NCI-H2171 treated with DMSO at 0.1 percent for 48 hours (cell line): ENCODE data around the gene CCDC192.

Source experiments
- DNase-seq: peaks from one replicate; lab custom pipeline; 2025; lab: John Stamatoyannopoulos, UW

Gene CCDC192

DNA sequence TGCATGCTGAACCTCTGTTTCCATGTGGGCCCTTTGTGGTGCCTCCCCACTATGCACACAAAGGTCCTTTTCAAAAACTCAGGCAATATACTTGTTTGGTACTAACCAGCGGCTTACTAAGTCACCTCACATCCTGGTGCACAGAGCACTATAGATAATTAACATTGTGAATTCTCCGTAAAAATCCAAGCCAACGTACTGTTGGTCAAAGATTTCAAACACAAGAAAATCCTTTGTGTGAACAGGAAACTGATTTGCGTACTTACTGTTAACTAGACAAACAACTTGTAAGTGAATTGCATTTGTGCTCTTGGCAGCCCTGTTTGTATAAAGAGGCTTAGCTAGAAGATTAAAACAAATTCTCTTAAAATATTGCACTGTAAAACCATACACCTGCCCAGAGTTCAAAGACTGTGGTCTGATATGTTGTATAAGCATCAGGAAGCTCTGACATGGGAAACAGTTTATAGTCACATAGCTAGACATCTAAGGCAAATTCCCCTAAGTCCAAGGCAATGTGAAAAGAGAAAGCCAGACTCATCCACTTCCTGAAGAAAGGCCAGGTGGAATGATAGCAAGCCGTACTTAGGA lies 255.3 kb downstream of the CCDC192 start:
- peak; percentile 27 for DNase-seq

DNA sequence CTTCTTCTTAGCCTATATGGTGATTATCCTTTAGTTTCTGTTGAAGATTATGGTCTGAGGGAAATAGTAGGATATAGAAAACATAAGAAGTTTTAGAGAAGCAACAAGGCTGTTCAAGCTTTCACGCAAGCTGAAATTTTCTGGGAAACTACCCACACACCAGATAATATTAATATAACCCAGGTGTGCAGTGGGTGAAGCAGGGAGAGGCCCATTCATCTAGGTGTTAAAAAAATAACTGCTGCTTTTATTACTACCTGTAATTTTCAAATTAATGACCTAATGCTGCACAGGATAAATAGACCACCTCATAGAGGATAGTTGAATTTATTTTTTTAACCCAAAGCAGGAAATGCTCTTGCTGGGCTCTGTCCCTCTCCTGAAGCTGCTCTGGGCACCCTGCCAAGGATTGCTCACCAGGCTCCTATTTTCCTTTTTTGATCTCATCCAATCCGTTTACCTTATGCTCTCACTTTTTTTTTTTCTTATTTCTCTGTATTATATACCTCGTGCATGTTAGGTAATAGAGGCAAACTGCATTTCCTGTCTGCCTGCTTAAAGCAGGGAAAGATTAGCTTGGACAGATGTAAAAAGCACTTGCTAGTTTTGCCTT lies 256.1 kb downstream of the CCDC192 start:
- DNase-seq: peak; percentile 91

DNA sequence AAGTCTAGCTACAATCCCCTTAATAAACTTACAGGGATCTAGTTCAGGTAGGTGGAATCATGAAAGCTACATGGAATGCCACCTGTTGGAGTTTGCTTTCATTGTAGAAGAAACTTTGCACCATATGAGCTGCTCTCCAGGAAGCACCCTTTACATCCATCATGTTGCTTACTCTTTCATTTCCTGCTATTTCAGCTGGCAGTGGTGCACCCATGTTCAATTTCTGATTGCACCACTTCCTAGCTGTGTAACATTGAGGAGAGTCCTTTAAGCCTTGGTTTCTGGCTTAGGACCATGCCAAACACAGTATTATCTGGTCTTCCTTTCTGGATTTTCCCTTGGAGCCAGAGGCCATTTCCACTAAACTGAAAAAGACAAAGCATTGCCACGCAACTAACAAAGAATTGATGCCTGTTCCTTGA lies 257.1 kb downstream of the CCDC192 start:
- DNase-seq: no peak

DNA sequence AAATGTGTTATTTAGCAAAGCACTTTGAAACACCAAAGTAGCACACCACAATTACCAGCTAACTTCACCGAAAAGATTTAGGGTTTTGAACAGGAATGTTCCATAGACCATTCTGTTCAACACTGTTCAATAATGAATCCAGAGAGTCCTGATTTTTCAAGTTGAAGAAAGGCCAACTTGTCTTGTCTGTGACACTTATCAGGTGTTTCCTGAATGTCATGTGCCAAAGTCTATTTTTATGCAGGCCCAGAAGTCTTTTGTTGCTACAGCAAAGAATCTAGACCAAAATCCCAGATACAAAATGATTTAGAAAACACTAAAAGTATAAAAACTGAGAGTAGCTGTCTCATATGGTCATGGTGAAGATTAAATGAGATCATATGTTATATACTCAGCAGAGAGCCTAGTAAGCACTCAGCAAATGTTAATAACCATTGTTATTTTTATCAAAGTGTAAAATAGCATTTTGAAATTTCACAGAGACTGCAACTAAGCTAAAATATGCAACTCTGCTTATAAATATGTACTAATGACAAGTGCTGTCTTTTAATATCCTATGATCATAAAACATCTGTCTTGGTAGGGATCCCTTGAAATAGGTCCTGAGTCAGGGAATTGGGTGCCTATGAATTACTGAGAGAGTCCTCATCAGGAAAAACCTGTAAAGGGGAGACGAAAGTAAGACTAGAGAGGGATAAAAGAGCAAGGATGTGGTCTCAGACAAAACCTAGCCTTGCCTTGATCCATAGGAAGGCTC lies 258.0 kb downstream of the CCDC192 start:
- no peak for DNase-seq

DNA sequence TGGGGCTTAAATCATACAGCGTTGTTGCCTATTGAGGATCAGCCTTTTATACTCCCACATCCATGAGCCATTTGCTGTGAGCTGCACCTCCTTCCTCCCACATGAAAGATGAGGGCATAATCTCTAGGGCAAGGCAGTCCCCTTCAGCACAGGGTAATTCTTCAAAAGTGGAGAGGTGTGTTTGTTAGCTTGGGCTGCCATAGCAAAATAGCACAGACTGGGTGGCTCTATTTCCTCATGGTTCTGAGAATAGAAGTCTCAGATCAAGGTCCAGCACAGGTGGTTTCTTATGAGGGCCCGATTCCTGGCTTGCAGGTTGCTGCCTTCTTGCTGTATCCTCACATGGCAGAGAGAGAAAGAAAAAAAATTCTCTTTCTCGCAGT lies 258.6 kb downstream of the CCDC192 start:
- no peak for DNase-seq

DNA sequence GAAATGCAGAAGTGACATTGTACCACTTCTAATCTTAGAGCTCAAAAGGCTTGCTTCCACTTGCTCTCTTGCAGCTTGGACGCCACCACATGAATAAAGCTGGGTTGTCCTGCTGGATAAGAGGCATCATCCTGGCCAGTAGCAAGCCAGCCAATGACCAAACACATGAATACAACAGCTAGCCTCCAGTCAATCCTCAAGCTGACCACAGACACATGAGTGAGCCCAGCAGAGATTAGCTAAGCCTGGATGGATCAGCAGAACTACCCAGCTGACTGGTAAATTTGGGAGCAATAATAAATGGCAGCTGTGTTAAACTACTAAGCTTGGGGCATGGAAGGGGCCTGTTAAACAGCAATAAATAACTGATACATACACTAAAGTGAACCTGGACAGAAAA lies 259.3 kb downstream of the CCDC192 start:
- no peak for DNase-seq

DNA sequence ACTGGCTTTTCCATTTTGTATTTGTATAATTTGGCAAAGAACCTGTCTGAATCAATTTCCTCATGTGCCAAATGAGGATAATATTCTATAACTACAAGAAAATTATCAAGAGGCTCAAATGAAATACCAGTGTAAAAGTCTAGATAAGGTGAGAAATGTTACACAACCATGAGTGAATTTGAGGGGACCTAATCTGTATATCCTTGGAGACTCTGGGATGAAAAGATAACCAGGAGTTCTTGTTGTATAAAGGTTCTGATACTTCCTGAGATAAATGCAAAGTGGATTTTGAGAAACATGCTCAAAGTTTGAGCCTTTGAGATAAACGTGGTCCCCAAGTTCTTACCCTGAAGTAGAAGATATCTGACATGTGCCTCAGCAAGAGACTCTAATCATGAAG lies 260.0 kb downstream of the CCDC192 start:
- no peak for DNase-seq

DNA sequence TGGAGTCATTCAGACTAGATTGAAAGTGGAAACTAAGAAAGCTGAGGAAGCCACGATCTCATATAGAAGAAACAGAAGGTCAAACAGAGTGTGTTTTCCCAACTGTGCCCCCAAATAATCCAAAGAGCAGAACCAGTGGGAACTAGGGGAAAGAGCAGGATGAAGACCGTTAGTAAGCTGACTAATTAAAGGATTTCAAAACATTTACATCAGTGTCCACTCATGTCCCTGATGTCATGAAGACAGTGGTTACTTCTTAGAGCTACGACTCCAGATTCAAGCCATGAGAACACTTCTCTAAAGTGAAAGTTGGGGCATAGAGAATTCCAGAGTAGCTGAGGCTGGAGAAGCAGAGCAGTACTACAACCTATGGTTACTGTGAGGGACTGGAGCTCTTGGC lies 260.7 kb downstream of the CCDC192 start:
- no peak for DNase-seq

DNA sequence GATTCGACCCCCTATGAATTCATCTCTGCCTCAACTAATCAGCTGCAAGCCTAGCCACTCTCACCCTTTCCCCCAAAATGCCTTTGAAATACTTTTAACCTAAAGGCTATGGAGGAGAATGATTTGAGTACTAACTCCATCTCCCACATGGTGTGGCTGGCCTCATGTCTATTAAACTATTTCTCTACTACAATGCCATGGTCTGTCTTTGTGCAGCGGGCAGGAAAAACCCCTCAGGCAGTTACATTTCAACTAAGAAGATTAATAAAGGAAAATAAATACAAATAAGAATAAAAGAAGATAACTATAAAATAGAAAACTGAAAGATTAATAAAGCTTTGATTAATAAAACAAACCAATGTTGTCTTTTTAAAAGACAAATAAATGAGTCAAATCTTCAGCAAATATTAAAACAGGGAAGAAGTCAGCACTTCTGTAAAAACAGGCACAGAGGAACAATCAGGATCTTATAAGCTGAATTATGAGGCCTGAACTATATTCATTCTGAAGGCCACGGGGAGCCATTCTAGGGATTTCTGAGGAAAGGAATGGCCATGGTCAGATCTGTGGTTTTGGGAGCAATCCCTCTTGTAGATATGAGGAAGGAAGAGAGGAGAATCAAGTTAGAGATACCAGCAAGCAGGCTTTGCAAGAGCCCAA lies 264.3 kb downstream of the CCDC192 start:
- DNase-seq: no peak

DNA sequence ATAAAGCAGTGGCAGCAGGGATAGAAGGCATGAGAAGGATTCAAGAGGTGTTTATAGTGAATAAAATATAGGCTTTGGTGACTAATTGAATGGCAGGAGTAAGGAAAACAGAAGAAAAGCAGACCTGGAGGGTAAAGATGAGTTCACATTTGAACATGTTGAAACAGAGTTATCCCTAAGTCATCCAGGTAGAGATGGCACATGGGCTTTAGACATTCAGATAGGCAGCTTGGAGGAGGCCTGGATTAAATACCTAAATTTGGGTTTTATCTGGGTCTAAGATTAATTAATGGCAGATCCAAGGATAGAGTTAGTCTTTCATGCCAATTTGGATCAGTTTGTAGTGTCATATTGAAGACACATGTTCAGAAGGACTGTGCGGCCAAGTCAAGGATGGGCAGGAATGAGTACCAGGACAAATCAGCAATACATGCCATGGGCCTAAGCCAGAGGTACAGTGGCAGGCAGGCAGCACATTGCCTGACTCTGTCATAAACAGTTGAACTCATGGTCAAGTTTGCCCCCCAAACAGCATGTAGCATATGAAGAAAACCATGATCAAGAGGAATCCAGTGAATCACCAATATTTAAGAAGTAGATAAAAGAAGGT lies 264.9 kb downstream of the CCDC192 start:
- DNase-seq: no peak

DNA sequence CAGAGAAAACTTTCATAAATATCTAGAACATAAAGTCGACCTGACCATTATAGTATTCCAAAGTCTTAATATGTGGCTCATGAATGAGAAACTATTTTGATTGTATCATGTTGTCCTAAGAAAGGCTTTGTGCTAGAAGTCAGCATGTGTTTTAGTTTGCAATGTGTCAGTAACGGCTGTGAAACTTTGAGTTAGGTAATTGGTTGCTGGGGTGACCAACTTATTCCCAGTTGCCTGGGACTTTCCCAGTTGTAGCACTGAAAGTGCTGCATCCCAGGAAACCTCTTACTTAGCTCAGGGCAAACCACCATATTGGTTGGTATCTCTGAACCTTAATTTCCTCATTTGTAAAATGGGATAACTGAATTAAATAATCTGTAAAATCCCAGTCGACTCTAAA lies 265.8 kb downstream of the CCDC192 start:
- no peak for DNase-seq

DNA sequence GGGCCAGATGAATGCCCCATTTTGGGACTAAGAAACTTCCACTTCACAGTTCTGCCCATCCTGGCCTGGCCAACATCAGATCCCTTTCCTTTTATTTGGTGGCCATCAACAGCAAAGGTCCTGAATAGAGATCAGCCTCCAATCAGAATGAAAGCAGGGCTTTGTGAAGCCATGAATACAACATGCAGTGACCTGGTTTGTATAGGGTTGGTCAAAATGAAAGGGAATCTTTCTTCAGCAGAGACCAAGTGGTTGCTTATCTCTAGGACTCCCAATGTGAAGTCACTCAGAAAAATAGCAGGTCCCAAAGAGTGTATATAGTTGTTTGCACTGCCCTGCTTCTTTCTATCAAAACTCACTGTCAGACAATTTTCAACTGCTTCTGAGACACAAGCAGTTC lies 266.5 kb downstream of the CCDC192 start:
- DNase-seq: no peak

DNA sequence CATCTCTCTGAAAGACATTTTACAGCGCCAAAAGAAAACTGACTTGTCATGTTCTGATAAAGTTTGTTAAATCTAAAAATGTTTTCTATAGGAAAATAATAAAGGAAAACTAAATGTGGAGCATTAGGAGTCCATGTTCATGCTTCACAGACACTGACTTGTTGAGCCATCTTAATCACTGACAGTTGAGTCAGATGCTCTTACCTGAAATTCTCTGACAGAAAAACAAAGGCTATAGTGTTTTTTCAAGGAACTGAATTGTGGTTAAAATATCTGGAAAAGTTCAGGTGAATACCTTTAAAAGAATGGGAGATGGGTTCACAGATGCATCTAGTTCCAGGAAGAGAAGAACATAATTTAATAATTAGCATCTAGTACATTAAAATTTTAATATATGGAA lies 266.9 kb downstream of the CCDC192 start:
- DNase-seq: no peak

DNA sequence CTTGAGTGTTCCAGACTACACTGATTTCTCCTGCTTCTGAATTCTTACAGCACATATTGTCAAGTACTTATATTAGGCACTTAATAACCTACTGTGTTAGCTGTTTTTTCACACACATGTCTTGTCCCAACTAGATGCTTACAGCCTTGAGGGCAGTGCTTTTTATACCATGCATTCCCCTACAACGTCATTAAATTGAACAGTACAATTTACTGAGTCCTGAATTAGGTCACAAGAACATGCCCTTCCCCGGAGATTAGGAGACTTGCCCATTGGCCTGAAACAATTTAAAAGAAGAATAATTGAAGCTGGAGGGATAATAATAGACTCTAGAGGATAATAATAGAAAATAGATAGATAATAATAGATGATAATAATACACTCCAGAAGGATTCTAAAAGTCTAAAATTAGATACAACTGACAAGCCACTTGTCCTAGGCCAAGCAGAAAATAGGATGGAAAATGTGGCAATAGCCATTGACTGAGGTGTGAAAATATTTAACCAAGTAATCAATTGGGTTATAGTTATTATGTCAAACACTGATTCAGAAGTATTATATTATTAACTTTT lies 267.7 kb downstream of the CCDC192 start:
- DNase-seq: no peak

DNA sequence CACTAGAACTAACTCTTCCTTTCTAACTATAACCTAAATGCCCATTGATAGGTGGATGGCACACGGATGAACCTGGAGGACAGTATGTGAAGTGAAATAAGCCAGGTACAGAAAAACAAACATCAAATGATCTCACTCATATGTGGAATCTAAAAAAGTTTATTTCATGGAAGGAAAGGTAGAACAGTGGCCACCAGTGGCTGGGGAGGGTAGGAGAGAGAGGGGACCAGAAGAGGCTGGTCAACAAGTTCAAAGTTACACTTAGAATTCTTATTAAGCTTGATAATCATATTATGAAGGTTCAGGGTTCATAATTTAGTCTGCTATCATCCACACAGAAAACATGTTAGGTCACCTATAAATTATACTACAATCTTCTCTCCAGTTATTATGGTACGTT lies 272.8 kb downstream of the CCDC192 start:
- DNase-seq: no peak

DNA sequence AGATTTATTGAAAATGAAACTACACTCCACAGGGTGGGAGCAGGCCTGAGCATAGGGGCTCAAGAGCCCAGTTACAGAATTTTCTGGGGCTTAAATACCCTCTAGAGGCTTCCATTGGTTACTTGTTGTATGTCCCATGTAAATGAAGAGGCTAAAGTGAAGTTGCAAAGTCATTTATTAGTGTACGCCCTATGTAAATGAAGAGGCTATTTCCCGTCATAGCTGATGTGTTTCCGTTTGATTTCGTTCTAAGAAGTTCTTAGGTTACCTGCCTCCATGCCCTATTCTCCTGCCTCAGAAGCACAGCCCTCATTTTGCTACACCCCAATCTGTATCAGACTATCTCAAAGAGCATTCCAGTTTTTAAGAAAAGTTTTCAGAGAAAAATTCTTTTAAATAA lies 273.3 kb downstream of the CCDC192 start:
- DNase-seq: no peak

DNA sequence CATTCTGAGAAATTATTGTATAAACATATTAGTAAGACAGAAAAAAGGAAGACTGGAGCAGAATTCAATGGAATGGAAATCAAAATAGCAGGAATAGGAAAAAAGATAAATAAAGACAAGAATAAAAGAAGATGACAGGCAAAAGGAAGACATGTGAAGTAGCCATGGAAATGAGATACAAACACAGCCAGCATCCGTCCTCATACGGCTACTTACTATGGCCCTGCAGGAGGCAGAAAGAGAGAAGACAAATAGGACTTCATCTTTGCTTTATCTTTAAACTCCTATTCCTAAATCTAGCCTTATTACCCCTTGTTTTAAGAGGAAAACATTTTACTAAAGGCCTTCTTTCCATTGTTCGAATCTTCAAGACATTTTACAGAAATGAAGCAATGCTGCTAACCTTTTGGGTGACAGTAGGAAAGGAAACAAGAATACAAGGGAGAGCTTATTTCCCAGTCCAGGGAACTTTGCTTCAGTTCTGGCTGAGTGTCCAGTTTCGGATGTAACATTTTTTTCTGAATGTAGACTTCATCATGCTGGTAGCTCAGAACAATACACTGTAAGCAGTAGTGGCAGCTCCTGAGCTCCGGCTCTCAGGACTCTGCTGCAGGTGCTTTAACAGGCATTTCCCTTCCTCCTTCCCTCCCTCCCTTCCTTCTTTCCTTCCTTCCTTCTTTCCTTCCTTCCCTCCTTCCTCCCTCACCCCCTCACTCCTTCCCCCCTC lies 274.0 kb downstream of the CCDC192 start:
- DNase-seq: no peak

DNA sequence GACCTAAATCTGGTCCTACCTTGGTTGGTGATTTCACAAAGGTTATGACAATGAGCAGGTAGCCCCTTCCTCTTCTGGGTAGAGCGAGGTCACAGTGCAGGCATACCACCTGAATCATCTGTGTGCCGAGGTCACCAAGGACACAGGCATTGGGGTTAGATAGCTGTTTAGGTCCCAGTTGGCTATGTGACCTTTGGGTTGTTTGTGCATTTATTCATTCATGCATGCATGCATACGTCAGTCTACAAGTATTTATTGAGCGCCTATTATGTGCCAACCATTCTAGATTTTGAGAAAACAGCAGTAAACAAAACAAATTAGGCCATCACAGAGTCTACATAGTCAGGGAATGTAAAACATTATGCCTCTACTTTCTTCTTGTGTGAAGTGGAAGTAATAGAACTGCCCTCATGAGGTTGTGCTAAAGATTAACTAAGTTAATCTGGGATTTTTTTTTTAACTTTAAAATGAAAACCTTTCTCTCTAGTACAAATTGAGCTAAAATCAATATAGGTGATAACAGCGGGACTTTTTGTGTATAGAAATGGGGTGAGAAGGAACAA lies 275.6 kb downstream of the CCDC192 start:
- DNase-seq: no peak

DNA sequence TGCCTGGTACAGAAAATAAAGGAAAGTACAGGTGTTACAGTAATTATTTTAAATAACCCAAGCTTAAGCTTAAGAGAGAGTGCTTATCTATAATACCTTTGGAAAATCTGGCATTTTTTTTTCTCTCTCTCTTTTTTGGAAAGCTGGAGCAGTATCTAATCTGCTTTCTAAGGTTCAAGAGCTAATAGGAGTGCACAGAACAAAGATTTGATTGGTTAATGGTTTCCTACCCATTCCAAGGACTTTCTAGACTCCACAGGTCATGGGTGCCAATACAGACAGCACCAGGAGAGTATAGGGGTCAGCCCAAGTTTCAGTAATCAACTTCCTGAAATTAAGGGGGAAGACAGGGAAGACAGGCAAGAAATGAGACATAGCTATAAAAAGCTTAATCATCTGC lies 276.3 kb downstream of the CCDC192 start:
- no peak for DNase-seq

DNA sequence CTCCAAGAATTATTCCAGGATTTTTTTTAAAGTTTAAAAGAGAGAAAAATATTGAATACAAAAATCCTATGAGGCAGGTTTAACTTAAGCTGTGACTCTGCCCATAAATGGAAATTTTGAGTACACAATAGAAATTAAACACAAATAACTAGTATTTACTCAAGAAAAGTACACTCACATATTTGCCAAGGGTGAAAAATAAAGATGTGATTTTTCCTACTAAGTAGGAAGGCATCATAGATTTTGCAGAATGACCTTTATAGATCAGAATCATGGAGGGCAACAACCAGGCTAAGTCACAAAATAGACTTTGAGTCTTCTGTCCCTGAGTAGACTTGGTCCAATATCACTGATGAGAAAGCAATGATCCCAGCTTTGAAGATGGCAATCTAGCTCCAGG lies 277.7 kb downstream of the CCDC192 start:
- no peak for DNase-seq

DNA sequence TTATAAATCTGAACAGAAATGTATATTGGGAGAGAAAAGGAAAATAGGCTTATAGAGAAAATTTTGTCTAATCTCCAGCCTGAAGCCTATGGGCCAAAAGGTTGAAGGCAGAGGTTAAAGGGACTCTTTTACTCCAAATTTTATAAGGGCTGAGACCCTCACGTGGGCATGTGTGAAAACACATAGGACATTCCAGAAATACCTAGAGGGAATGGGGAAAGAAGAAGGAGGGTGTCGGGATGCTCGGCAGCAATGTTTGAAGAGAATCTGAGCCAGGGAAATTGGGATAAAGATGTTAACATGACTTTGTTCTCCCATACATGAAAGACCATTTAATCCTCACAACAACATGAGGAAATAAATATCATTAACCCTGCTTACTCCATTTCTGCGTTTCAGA lies 278.3 kb downstream of the CCDC192 start:
- no peak for DNase-seq
